ENCODE results near the gene KCNG3.
"Not testable (repeated sequence)": the region's sequence is repeated elsewhere in the genome, so short reads cannot be mapped to it uniquely, and the experiment has no call there.

The KCNG3 gene

GRCh38 chr2:42429352-42429751 is 64.4 kb downstream of the KCNG3 start:
- no peak for DNase-seq (ENCODE audit: low spot score)

- no peak for DNase-seq (ENCODE audit: low spot score)
These were observed 68.1 kb downstream of the KCNG3 start for GRCh38 chr2:42425697-42426096.

GRCh38 chr2:42424033-42424432 is 69.7 kb downstream of the KCNG3 start:
- DNase-seq (ENCODE audit: low spot score), result no peak

- DNase-seq (ENCODE audit: low spot score), result no peak
These were observed 72.1 kb downstream of the KCNG3 start for GRCh38 chr2:42421601-42422239.

- no peak for DNase-seq (ENCODE audit: low spot score)
These were observed 72.7 kb downstream of the KCNG3 start for GRCh38 chr2:42421157-42421485.

GRCh38 chr2:42414648-42415047 is 79.1 kb downstream of the KCNG3 start:
- no peak for DNase-seq (ENCODE audit: low spot score)

- DNase-seq (ENCODE audit: low spot score), result no peak
These were observed 79.6 kb downstream of the KCNG3 start for GRCh38 chr2:42414158-42414557.

GRCh38 chr2:42410742-42411514 is 82.9 kb downstream of the KCNG3 start:
- DNase-seq (ENCODE audit: low spot score), result no peak

- no peak for DNase-seq (ENCODE audit: low spot score)
These were observed 85.8 kb downstream of the KCNG3 start for GRCh38 chr2:42408009-42408408.

- no peak for DNase-seq (ENCODE audit: low spot score)
These were observed 86.3 kb downstream of the KCNG3 start for GRCh38 chr2:42407476-42407875.

GRCh38 chr2:42404676-42405075 is 89.1 kb downstream of the KCNG3 start:
- no peak for DNase-seq (ENCODE audit: low spot score)

- no peak for DNase-seq (ENCODE audit: low spot score)
These were observed 92.0 kb downstream of the KCNG3 start for GRCh38 chr2:42401773-42402172.

- DNase-seq (ENCODE audit: low spot score), result not testable (repeated sequence)
These were observed 95.7 kb downstream of the KCNG3 start for GRCh38 chr2:42398052-42398451.

GRCh38 chr2:42393320-42393719 is 100.5 kb downstream of the KCNG3 start:
- DNase-seq (ENCODE audit: low spot score), result not testable (repeated sequence)

- DNase-seq (ENCODE audit: low spot score), result no peak
These were observed 101.6 kb downstream of the KCNG3 start for GRCh38 chr2:42392191-42392590.
